WI38 (cell line): ENCODE measurements around the gene SH2D2A.

Experiments
- H3K4me3 ChIP-seq: 2 replicates; pipeline ENCODE4 v1.5.1; 2011; ENCODE audit warnings: low read depth, mild to moderate bottlenecking, control low read depth, low read length
- TF ChIP-seq, protein P1 (sequence below): IDR thresholded peaks from 2 replicates; pipeline ENCODE4 v1.5.1; 2012; ENCODE audit warnings: low read depth, mild to moderate bottlenecking, control low read depth, low read length

SH2D2A gene

DNA sequence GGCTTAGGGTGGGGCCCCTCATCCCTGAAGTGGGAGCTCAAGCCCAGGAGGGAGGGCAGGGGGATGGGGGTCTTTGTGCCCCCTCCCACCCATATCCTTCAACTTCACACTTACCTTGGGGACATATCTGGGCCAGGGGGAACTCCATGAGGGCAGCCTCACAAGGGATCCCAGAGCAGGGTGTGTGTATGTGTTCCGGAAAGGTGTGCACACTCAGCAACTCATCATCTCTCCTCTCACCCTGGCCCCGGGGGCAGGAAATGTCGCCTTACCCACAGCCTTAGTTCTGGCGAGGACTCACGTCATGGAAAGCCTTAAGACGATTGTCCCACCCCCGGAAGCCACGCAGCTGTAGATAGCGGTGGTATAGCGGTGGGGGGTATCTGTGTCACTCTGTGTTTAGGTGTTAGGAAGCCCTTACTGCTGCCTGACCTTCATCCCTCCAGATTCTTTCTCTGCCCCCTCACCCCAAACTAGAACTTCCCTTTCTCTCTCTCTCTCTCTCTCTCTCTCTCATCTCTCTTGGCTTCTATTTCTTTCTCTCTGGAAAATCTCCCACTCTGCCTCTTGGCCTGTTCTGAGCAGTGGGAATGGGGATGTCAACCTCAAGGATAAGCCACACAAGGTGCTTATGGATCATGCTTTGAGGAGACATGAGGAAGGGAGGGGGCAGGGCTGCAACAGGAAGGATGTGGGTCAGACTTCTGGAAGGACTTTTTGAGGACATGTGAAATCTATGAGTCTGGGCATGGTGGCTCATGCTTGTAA, at the start of gene SH2D2A:
TSS of gene SH2D2A (minus strand) at position 288 of the 768 bp plus-strand sequence. CDS start at position 148, 140 bp downstream.
- H3K4me3 ChIP-seq: no peak within 1 kb of the TSS
- TF ChIP-seq, protein P1, sequence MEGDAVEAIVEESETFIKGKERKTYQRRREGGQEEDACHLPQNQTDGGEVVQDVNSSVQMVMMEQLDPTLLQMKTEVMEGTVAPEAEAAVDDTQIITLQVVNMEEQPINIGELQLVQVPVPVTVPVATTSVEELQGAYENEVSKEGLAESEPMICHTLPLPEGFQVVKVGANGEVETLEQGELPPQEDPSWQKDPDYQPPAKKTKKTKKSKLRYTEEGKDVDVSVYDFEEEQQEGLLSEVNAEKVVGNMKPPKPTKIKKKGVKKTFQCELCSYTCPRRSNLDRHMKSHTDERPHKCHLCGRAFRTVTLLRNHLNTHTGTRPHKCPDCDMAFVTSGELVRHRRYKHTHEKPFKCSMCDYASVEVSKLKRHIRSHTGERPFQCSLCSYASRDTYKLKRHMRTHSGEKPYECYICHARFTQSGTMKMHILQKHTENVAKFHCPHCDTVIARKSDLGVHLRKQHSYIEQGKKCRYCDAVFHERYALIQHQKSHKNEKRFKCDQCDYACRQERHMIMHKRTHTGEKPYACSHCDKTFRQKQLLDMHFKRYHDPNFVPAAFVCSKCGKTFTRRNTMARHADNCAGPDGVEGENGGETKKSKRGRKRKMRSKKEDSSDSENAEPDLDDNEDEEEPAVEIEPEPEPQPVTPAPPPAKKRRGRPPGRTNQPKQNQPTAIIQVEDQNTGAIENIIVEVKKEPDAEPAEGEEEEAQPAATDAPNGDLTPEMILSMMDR: no peak

GRCh38 chr1:156865865-156866248, 49.2 kb upstream of the SH2D2A start:
- TF ChIP-seq, protein P1: no peak
- no peak overlapping the region for H3K4me3 ChIP-seq

- TF ChIP-seq, protein P1: no peak
- no peak overlapping the region for H3K4me3 ChIP-seq
Measured at GRCh38 chr1:156865258-156865657, 48.6 kb upstream of the SH2D2A start.

DNA sequence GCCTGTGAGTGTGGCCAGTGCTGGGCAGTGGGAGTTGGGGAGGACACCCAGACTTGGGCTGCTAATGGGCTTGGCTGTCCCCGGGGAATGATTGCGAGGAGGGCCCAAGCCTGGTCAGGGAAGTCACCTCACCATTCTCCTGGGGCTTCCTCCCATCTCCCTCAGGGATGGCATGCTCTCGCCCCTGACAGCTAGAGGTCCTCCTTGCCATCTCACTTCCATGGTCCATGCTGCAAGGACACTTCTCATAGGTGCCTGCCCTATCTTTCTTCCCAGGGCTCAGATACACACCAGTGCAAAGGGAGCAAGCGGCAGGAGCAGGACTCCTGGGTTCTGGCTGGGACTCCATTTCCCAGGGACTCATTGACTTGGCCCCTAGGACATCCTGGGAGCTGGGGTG, 48.1 kb upstream of the SH2D2A start:
- H3K4me3 ChIP-seq: no peak overlapping the region
- TF ChIP-seq, protein P1: no peak

GRCh38 chr1:156863631-156864030, 47.0 kb upstream of the SH2D2A start:
- H3K4me3 ChIP-seq: no peak overlapping the region
- TF ChIP-seq, protein P1: no peak

DNA sequence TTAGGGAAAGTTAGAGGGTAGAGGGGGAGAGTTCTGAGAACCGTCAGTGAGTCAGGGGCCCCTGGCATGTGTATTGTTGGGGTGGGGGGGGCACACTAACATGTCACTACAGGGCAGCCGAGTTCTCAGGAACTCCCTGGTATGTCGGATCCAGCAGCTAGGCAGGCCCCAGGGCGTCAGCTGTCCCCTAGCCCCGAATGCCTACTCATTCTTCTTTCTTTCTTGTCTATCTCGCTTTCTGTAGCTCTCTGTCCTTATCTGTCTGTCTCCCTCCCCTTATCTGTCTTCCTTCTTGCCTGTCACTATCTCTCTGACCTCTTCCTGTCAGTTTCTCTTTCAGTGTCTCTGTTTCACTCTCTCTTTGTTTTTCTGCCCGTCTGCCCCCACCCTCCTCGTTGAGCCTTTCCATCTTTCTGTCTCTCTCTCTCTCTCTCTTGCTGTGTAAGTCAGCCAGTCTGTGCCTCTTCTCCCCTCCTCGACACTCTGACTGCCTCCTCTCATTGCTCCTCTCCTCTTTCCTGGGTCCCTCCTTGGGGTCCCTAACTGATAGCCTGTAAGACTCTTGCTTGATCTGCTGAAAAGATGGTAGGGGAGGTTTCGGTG, 46.5 kb upstream of the SH2D2A start:
- H3K4me3 ChIP-seq: no peak overlapping the region
- TF ChIP-seq, protein P1: no peak

- no peak overlapping the region for H3K4me3 ChIP-seq
- TF ChIP-seq, protein P1: no peak
Measured at GRCh38 chr1:156862584-156862983, 45.9 kb upstream of the SH2D2A start.
